Measurements from ENCODE around the gene PCDH9.

PCDH9 gene

GRCh38 chr13:66430728-66431127, 799.4 kb downstream of the PCDH9 start:
- Histone ChIP-seq H4K91ac (ENCODE audit: low read length) (no peak overlapping the region), H3K18ac (ENCODE audit: low read depth in 1 of 2, low read length in 2 of 2) (no peak overlapping the region), H4K8ac (ENCODE audit: low read length) (no peak overlapping the region), H3K9ac (ENCODE audit: low read length) (no peak overlapping the region), H2BK120ac (ENCODE audit: low read depth, low read length) (no peak overlapping the region), H3K27me3 (ENCODE audit: control insufficient read depth in 1 of 2, insufficient read depth in 1 of 2, low read length in 2 of 2) (no peaks in the 10 kb centered on the region), H2AFZ (ENCODE audit: low read depth, low read length) (no peak overlapping the region), H3K36me3 (ENCODE audit: control insufficient read depth in 1 of 2, insufficient read depth in 2 of 2, low read depth in 1 of 2, low read length in 2 of 2) (no peaks in the 10 kb centered on the region), H3K27ac (ENCODE audit: low read length, poor library complexity, severe bottlenecking) (no peak overlapping the region), H3K4me2 (ENCODE audit: low read length, poor library complexity, severe bottlenecking) (no peak overlapping the region), H2BK5ac (ENCODE audit: low read depth, low read length, poor library complexity, severe bottlenecking) (no peak overlapping the region), H2AK5ac (ENCODE audit: low read length, severe bottlenecking) (no peak overlapping the region), H2BK15ac (ENCODE audit: low read depth, poor library complexity, severe bottlenecking) (no peak overlapping the region), H2BK12ac (ENCODE audit: low read length in 2 of 2) (no peak overlapping the region), H3K9me3 (ENCODE audit: control insufficient read depth, low read length) (no peaks in the 10 kb centered on the region), H3K4ac (ENCODE audit: low read depth in 1 of 2, low read length in 2 of 2) (no peak overlapping the region), H3K23ac (ENCODE audit: low read length in 2 of 2) (no peak overlapping the region), H3K14ac (ENCODE audit: low read length in 2 of 2) (no peak overlapping the region), H3K4me3 (ENCODE audit: insufficient read depth in 1 of 2, low read depth in 1 of 2, low read length in 2 of 2) (no peak overlapping the region), H3K79me1 (replicated peaks; ENCODE audit: low read length, poor library complexity, severe bottlenecking) (no peaks in the 10 kb centered on the region), H3K4me1 (ENCODE audit: control insufficient read depth, insufficient read depth, low read depth, low read length) (no peaks in the 10 kb centered on the region)
- no peak for DNase-seq

- Histone ChIP-seq H3K79me1 (replicated peaks; ENCODE audit: low read length, poor library complexity, severe bottlenecking) (no peaks in the 10 kb centered on the region), H3K4me3 (ENCODE audit: insufficient read depth in 1 of 2, low read depth in 1 of 2, low read length in 2 of 2) (no peak overlapping the region), H3K4me2 (ENCODE audit: low read length, poor library complexity, severe bottlenecking) (no peak overlapping the region), H2BK12ac (ENCODE audit: low read length in 2 of 2) (no peak overlapping the region), H2BK15ac (ENCODE audit: low read depth, poor library complexity, severe bottlenecking) (no peak overlapping the region), H3K14ac (ENCODE audit: low read length in 2 of 2) (no peak overlapping the region), H3K4ac (ENCODE audit: low read depth in 1 of 2, low read length in 2 of 2) (no peak overlapping the region), H3K9ac (ENCODE audit: low read length) (no peak overlapping the region), H3K4me1 (ENCODE audit: control insufficient read depth, insufficient read depth, low read depth, low read length) (no peaks in the 10 kb centered on the region), H4K8ac (ENCODE audit: low read length) (no peak overlapping the region), H3K27me3 (ENCODE audit: control insufficient read depth in 1 of 2, insufficient read depth in 1 of 2, low read length in 2 of 2) (no peaks in the 10 kb centered on the region), H2BK5ac (ENCODE audit: low read depth, low read length, poor library complexity, severe bottlenecking) (no peak overlapping the region), H3K36me3 (ENCODE audit: control insufficient read depth in 1 of 2, insufficient read depth in 2 of 2, low read depth in 1 of 2, low read length in 2 of 2) (no peaks in the 10 kb centered on the region), H4K91ac (ENCODE audit: low read length) (no peak overlapping the region), H2AK5ac (ENCODE audit: low read length, severe bottlenecking) (no peak overlapping the region), H2AFZ (ENCODE audit: low read depth, low read length) (no peak overlapping the region), H3K9me3 (ENCODE audit: control insufficient read depth, low read length) (no peaks in the 10 kb centered on the region), H3K18ac (ENCODE audit: low read depth in 1 of 2, low read length in 2 of 2) (no peak overlapping the region), H3K27ac (ENCODE audit: low read length, poor library complexity, severe bottlenecking) (no peak overlapping the region), H3K23ac (ENCODE audit: low read length in 2 of 2) (no peak overlapping the region), H2BK120ac (ENCODE audit: low read depth, low read length) (no peak overlapping the region)
- DNase-seq: no peak
These were observed 799.9 kb downstream of the PCDH9 start for GRCh38 chr13:66430269-66430668.

DNA sequence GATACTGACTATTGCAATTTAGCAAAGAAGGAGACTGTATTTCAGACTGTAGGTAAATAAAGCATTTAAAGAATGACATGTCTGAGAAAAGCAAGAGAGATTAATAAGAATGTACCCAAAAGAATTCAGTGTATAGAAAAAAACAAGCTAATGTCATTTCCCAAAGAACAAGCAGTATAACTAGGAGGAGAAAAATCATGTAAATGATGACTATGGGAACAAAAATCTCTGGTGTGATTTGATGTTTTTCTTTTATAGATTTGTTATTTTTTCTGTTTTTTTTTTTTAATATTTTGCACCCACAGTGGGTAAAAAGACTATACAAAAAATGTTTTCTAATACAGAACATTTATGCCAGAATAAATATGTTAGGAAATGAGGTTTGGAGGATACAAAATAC, 801.0 kb downstream of the PCDH9 start:
- Histone ChIP-seq H2BK120ac (ENCODE audit: low read depth, low read length) (no peak overlapping the region), H3K9me3 (ENCODE audit: control insufficient read depth, low read length) (no peaks in the 10 kb centered on the region), H3K4me2 (ENCODE audit: low read length, poor library complexity, severe bottlenecking) (no peak overlapping the region), H3K18ac (ENCODE audit: low read depth in 1 of 2, low read length in 2 of 2) (no peak overlapping the region), H3K27ac (ENCODE audit: low read length, poor library complexity, severe bottlenecking) (no peak overlapping the region), H3K9ac (ENCODE audit: low read length) (no peak overlapping the region), H2AK5ac (ENCODE audit: low read length, severe bottlenecking) (no peak overlapping the region), H3K4me1 (ENCODE audit: control insufficient read depth, insufficient read depth, low read depth, low read length) (no peaks in the 10 kb centered on the region), H3K79me1 (replicated peaks; ENCODE audit: low read length, poor library complexity, severe bottlenecking) (no peaks in the 10 kb centered on the region), H4K8ac (ENCODE audit: low read length) (no peak overlapping the region), H3K14ac (ENCODE audit: low read length in 2 of 2) (no peak overlapping the region), H2BK5ac (ENCODE audit: low read depth, low read length, poor library complexity, severe bottlenecking) (no peak overlapping the region), H3K4me3 (ENCODE audit: insufficient read depth in 1 of 2, low read depth in 1 of 2, low read length in 2 of 2) (no peak overlapping the region), H4K91ac (ENCODE audit: low read length) (no peak overlapping the region), H3K4ac (ENCODE audit: low read depth in 1 of 2, low read length in 2 of 2) (no peak overlapping the region), H3K27me3 (ENCODE audit: control insufficient read depth in 1 of 2, insufficient read depth in 1 of 2, low read length in 2 of 2) (no peaks in the 10 kb centered on the region), H3K23ac (ENCODE audit: low read length in 2 of 2) (no peak overlapping the region), H3K36me3 (ENCODE audit: control insufficient read depth in 1 of 2, insufficient read depth in 2 of 2, low read depth in 1 of 2, low read length in 2 of 2) (no peaks in the 10 kb centered on the region), H2BK15ac (ENCODE audit: low read depth, poor library complexity, severe bottlenecking) (no peak overlapping the region), H2AFZ (ENCODE audit: low read depth, low read length) (no peak overlapping the region), H2BK12ac (ENCODE audit: low read length in 2 of 2) (no peak overlapping the region)
- no peak for DNase-seq

- Histone ChIP-seq H3K9me3 (ENCODE audit: control insufficient read depth, low read length) (no peaks in the 10 kb centered on the region), H4K91ac (ENCODE audit: low read length) (no peak overlapping the region), H3K27ac (ENCODE audit: low read length, poor library complexity, severe bottlenecking) (no peak overlapping the region), H3K79me1 (replicated peaks; ENCODE audit: low read length, poor library complexity, severe bottlenecking) (no peaks in the 10 kb centered on the region), H3K27me3 (ENCODE audit: control insufficient read depth in 1 of 2, insufficient read depth in 1 of 2, low read length in 2 of 2) (no peaks in the 10 kb centered on the region), H3K23ac (ENCODE audit: low read length in 2 of 2) (no peak overlapping the region), H3K4ac (ENCODE audit: low read depth in 1 of 2, low read length in 2 of 2) (no peak overlapping the region), H2BK120ac (ENCODE audit: low read depth, low read length) (no peak overlapping the region), H4K8ac (ENCODE audit: low read length) (no peak overlapping the region), H3K4me1 (ENCODE audit: control insufficient read depth, insufficient read depth, low read depth, low read length) (no peaks in the 10 kb centered on the region), H2AK5ac (ENCODE audit: low read length, severe bottlenecking) (no peak overlapping the region), H3K4me3 (ENCODE audit: insufficient read depth in 1 of 2, low read depth in 1 of 2, low read length in 2 of 2) (no peak overlapping the region), H2BK12ac (ENCODE audit: low read length in 2 of 2) (no peak overlapping the region), H3K9ac (ENCODE audit: low read length) (no peak overlapping the region), H3K18ac (ENCODE audit: low read depth in 1 of 2, low read length in 2 of 2) (no peak overlapping the region), H2BK15ac (ENCODE audit: low read depth, poor library complexity, severe bottlenecking) (no peak overlapping the region), H3K4me2 (ENCODE audit: low read length, poor library complexity, severe bottlenecking) (no peak overlapping the region), H3K36me3 (ENCODE audit: control insufficient read depth in 1 of 2, insufficient read depth in 2 of 2, low read depth in 1 of 2, low read length in 2 of 2) (no peaks in the 10 kb centered on the region), H3K14ac (ENCODE audit: low read length in 2 of 2) (no peak overlapping the region), H2AFZ (ENCODE audit: low read depth, low read length) (no peak overlapping the region), H2BK5ac (ENCODE audit: low read depth, low read length, poor library complexity, severe bottlenecking) (no peak overlapping the region)
- no peak for DNase-seq
- WGBS: no CpG with 5 or more reads among the region's 2 CpGs
These were observed 802.7 kb downstream of the PCDH9 start for GRCh38 chr13:66427458-66427861.
